ENCODE results near the gene LAMTOR1.
A peak's percentile ranks its signal among the peaks of the same experiment; 100 is the strongest.

- TF ChIP-seq TAF1 (IDR thresholded peaks at IDR 0.05; ENCODE audit: borderline replicate concordance, low read depth, low read length) (peak; percentile 87), POLR2A (IDR thresholded peaks at IDR 0.05; ENCODE audit: low read depth, low read length) (peak; percentile 97), POLR2AphosphoS5 (IDR thresholded peaks at IDR 0.05; ENCODE audit: low read depth, low read length) (peak; percentile 91)
Observed at GRCh38 chr11:72102946-72103753, at the start of gene LAMTOR1.
